KMS-11 (cell line): ENCODE results near the gene UTY.

ENCODE experiments used
- H2AFZ ChIP-seq: fragments of 200-600 bp; sonication (generic); 2 replicates; pipeline ENCODE4 v1.6.1; 2016; ENCODE audit warnings: antibody characterized with exemption, mixed run types, low read depth
- H3K27ac ChIP-seq: fragments of 200-600 bp; sonication (generic); 2 replicates; pipeline ENCODE4 v1.6.1; 2016; ENCODE audit warnings: mild to moderate bottlenecking, mixed run types
- H3K27me3 ChIP-seq: fragments of 200-600 bp; sonication (generic); 2 replicates; pipeline ENCODE4 v1.6.1; 2017; ENCODE audit warnings: mild to moderate bottlenecking, low read depth, mixed run types, moderate library complexity; ENCODE audit not compliant: insufficient read depth
- H3K36me3 ChIP-seq: fragments of 200-600 bp; sonication (generic); 2 replicates; pipeline ENCODE4 v1.6.1; 2017; ENCODE audit warnings: mild to moderate bottlenecking, mixed run types; ENCODE audit not compliant: insufficient read depth
- H3K4me1 ChIP-seq: fragments of 200-600 bp; sonication (generic); 2 replicates; pipeline ENCODE4 v1.6.1; 2016; ENCODE audit warnings: mild to moderate bottlenecking, low read depth, mixed run types; ENCODE audit not compliant: poor library complexity, severe bottlenecking
- H3K4me2 ChIP-seq: fragments of 200-600 bp; sonication (generic); 2 replicates; pipeline ENCODE4 v1.7.0; 2016; ENCODE audit warnings: mild to moderate bottlenecking, mixed run types
- H3K4me3 ChIP-seq: fragments of 200-600 bp; sonication (generic); IDR thresholded peaks from 2 replicates; pipeline ENCODE4 v1.6.1; 2017; ENCODE audit warnings: low read depth, low read length, mixed read lengths; ENCODE audit not compliant: insufficient read depth
- H3K79me2 ChIP-seq: fragments of 200-600 bp; sonication (generic); 2 replicates; pipeline ENCODE4 v1.6.1; 2016; ENCODE audit warnings: low read depth, mixed run types; ENCODE audit not compliant: insufficient read depth
- H3K9ac ChIP-seq: fragments of 200-600 bp; sonication (generic); 2 replicates; pipeline ENCODE4 v1.6.1; 2016; ENCODE audit warnings: mild to moderate bottlenecking, mixed run types
- H4K20me1 ChIP-seq: fragments of 200-600 bp; sonication (generic); 2 replicates; pipeline ENCODE4 v1.6.1; 2016; ENCODE audit warnings: mild to moderate bottlenecking, mixed run types; ENCODE audit not compliant: insufficient read depth
- TF ChIP-seq, protein P1 (sequence below): fragments of 200-600 bp; sonication (generic); conservative IDR thresholded peaks from 2 replicates; pipeline ENCODE4 v1.6.1; 2017; ENCODE audit warnings: low read depth, mild to moderate bottlenecking, antibody characterized with exemption, low read length, moderate library complexity, mixed read lengths

The UTY gene

DNA sequence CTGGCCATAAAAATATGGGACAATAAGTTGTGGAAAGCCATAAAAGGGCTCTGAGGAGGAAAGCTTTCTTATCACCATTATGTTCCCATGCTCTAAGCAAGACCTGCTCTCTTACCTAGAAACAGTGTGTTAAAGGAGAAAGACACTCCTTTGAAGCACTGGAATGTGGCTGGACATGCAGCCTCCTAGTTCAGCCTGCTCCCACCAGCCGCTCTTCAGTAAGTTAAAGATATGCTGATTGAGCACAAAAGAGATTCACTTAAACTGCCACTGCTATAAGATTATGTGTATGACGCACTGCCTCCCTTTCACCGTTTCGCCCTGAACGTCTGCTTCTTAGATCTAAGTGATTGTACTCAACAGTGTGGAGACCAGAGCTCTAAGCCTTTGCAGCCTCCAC lies 146.0 kb downstream of the UTY start:
- H3K79me2 ChIP-seq, result no peaks in the 10 kb centered on the region
- H3K27me3 ChIP-seq, result no peaks in the 10 kb centered on the region
- H4K20me1 ChIP-seq, result no peaks in the 10 kb centered on the region
- H3K4me2 ChIP-seq, result no peak overlapping the region
- H3K4me3 ChIP-seq, result no peak overlapping the region
- H2AFZ ChIP-seq, result no peak overlapping the region
- H3K27ac ChIP-seq, result no peak overlapping the region
- TF ChIP-seq, protein P1, sequence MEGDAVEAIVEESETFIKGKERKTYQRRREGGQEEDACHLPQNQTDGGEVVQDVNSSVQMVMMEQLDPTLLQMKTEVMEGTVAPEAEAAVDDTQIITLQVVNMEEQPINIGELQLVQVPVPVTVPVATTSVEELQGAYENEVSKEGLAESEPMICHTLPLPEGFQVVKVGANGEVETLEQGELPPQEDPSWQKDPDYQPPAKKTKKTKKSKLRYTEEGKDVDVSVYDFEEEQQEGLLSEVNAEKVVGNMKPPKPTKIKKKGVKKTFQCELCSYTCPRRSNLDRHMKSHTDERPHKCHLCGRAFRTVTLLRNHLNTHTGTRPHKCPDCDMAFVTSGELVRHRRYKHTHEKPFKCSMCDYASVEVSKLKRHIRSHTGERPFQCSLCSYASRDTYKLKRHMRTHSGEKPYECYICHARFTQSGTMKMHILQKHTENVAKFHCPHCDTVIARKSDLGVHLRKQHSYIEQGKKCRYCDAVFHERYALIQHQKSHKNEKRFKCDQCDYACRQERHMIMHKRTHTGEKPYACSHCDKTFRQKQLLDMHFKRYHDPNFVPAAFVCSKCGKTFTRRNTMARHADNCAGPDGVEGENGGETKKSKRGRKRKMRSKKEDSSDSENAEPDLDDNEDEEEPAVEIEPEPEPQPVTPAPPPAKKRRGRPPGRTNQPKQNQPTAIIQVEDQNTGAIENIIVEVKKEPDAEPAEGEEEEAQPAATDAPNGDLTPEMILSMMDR, result no peak
- no peak overlapping the region for H3K9ac ChIP-seq
- H3K4me1 ChIP-seq, result no peaks in the 10 kb centered on the region
- no peaks in the 10 kb centered on the region for H3K36me3 ChIP-seq

DNA sequence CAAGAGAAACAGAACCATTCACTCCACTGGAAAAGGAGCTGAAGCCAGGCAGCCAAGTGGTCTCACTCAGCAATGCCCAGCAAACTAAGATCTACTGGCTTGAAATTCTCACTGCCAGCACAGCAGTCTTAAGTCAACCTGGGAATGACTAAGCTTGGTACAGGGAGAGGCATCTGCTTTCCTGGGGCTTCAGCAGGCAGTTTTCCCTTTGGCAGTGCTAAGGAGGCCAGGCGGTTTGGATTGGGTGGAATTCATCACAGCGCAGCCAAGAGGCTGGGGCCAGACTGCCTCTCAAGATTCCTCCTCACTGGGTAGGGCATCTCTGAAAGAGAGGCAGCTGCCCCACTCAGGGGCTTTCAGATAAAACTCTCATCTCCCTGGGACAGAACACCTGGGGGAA lies 149.2 kb downstream of the UTY start:
- Histone ChIP-seq H3K27ac (no peak overlapping the region), H4K20me1 (no peaks in the 10 kb centered on the region), H3K36me3 (no peaks in the 10 kb centered on the region), H3K79me2 (no peaks in the 10 kb centered on the region), H2AFZ (no peak overlapping the region), H3K4me3 (no peak overlapping the region), H3K27me3 (no peaks in the 10 kb centered on the region), H3K4me2 (no peak overlapping the region), H3K9ac (no peak overlapping the region), H3K4me1 (no peaks in the 10 kb centered on the region)
- TF ChIP-seq, protein P1, result no peak

DNA sequence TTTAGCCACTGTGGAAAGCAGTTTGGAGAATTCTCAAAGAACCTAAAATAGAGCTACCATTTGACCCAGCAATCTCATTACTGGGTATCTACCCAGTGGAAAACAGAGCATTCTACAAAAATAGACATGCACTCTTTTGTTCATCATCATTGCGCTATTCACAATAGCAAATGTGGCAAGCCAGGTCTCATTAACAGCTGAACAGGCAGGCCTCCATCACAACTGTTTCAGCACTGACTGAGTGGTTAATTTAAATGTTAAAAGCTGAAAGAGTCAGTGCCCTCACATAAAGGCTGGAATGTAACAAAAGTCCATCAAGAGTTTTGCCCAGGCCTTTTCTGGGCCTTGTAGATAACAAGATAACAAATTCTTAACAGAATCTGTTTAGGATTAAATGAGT lies 166.9 kb downstream of the UTY start:
- H2AFZ ChIP-seq, result no peak overlapping the region
- no peaks in the 10 kb centered on the region for H3K79me2 ChIP-seq
- no peak overlapping the region for H3K4me2 ChIP-seq
- H3K36me3 ChIP-seq, result no peaks in the 10 kb centered on the region
- no peaks in the 10 kb centered on the region for H3K4me1 ChIP-seq
- no peaks in the 10 kb centered on the region for H4K20me1 ChIP-seq
- H3K4me3 ChIP-seq, result no peak overlapping the region
- TF ChIP-seq, protein P1, result no peak
- H3K9ac ChIP-seq, result no peak overlapping the region
- no peaks in the 10 kb centered on the region for H3K27me3 ChIP-seq
- H3K27ac ChIP-seq, result no peak overlapping the region

DNA sequence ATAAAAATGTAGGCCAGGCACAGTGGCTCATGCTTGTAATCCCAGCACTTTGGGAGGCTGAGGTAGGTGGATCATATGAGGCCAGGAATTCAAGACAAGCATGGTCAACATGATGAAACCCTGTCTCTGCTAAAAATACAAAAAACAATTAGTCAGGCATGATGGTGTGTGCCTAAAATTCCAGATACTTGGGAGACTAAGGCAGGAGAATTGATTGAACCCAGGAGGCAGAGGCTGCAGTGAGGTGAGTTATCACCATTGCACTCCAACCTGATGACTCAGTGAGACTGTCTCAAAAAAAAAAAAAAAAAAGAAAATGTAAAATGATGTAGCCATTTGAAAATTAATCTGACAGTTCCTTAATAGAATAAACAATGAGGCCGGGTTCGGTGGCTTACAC lies 171.9 kb downstream of the UTY start:
- Histone ChIP-seq H3K27me3 (no peaks in the 10 kb centered on the region), H3K4me2 (no peak overlapping the region), H3K36me3 (no peaks in the 10 kb centered on the region), H3K9ac (no peak overlapping the region), H3K79me2 (no peaks in the 10 kb centered on the region), H4K20me1 (no peaks in the 10 kb centered on the region), H3K4me1 (no peaks in the 10 kb centered on the region), H3K4me3 (no peak overlapping the region), H3K27ac (no peak overlapping the region), H2AFZ (no peak overlapping the region)
- TF ChIP-seq, protein P1, result no peak

DNA sequence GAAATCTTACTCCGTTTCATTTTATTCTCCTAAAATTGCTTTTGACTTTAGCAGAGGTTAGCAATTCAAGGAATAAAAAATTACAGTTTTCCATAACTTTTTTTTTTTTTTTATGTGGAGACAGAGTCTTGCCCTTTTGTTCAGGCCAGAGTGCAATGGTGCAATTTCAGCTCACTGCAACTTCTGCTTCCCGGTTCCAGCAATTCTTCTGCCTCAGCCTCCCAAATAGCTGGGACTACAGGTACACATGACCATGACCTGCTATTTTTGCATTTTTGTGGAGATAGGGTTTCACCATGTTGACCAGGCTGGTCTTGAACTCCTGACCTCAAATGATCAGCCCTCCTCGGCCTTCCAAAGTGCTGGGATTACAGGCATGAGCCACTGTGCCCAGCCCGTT lies 179.0 kb downstream of the UTY start:
- H2AFZ ChIP-seq, result no peak overlapping the region
- H3K79me2 ChIP-seq, result no peaks in the 10 kb centered on the region
- no peak overlapping the region for H3K4me3 ChIP-seq
- no peaks in the 10 kb centered on the region for H3K4me1 ChIP-seq
- no peak overlapping the region for H3K4me2 ChIP-seq
- H3K27ac ChIP-seq, result no peak overlapping the region
- no peaks in the 10 kb centered on the region for H3K27me3 ChIP-seq
- TF ChIP-seq, protein P1, result no peak
- no peaks in the 10 kb centered on the region for H4K20me1 ChIP-seq
- H3K9ac ChIP-seq, result no peak overlapping the region
- no peaks in the 10 kb centered on the region for H3K36me3 ChIP-seq
